Trophoblast cell (in vitro differentiated cells and primary cell): Measurements from ENCODE around the gene MAP2K5.

Source experiments
- DNase-seq, 2 donors: peaks; one replicate each; pipeline ENCODE4 v3.0.0-alpha.2; 2016
- H2AFZ ChIP-seq: 2 replicates; pipeline ENCODE4 v1.6.1; 2013; ENCODE audit warnings: low read length, moderate library complexity, mild to moderate bottlenecking; ENCODE audit not compliant: insufficient read depth, poor library complexity
- H2AK5ac ChIP-seq: 2 replicates; pipeline ENCODE4 v1.6.1; 2013; ENCODE audit warnings: mild to moderate bottlenecking, low read length
- H2BK120ac ChIP-seq: 2 replicates; pipeline ENCODE4 v1.6.1; 2013; ENCODE audit warnings: low read length, mild to moderate bottlenecking, moderate library complexity; ENCODE audit not compliant: insufficient read depth, poor library complexity
- H2BK12ac ChIP-seq: 2 replicates; pipeline ENCODE4 v1.6.1; 2013; ENCODE audit warnings: mild to moderate bottlenecking, low read length, moderate library complexity
- H2BK5ac ChIP-seq: 2 replicates; pipeline ENCODE4 v1.6.1; 2013; ENCODE audit warnings: low read length, low read depth, moderate library complexity, mild to moderate bottlenecking; ENCODE audit not compliant: poor library complexity
- H3K14ac ChIP-seq: 2 replicates; pipeline ENCODE4 v1.6.1; 2013; ENCODE audit warnings: mild to moderate bottlenecking, low read length
- H3K18ac ChIP-seq: 2 replicates; pipeline ENCODE4 v1.6.1; 2013; ENCODE audit warnings: mild to moderate bottlenecking, low read length
- H3K23ac ChIP-seq: 2 replicates; pipeline ENCODE4 v1.6.1; 2013; ENCODE audit warnings: low read length
- H3K27ac ChIP-seq: 2 replicates; pipeline ENCODE4 v1.5.1; 2013; ENCODE audit warnings: low read depth, mild to moderate bottlenecking, inconsistent platforms, low read length, moderate library complexity
- H3K27me3 ChIP-seq: 2 replicates; pipeline ENCODE4 v1.6.1; 2013; ENCODE audit warnings: inconsistent platforms, mild to moderate bottlenecking, low read length, moderate library complexity; ENCODE audit not compliant: insufficient read depth
- H3K36me3 ChIP-seq, 2 experiments: 1 replicate in 1 of 2; 2 replicates in 1 of 2; pipeline ENCODE4 v1.6.1; 2013; ENCODE audit warnings: low read length in 2 of 2, mild to moderate bottlenecking in 2 of 2, moderate library complexity in 1 of 2; ENCODE audit not compliant: insufficient read depth in 2 of 2, control insufficient read depth in 1 of 2
- H3K4ac ChIP-seq: 2 replicates; pipeline ENCODE4 v1.6.1; 2013; ENCODE audit warnings: low read depth, mild to moderate bottlenecking, low read length, moderate library complexity
- H3K4me1 ChIP-seq, 2 experiments: 1 replicate in 1 of 2; 2 replicates in 1 of 2; pipeline ENCODE4 v1.6.1; 2013; ENCODE audit warnings: low read length in 2 of 2, mild to moderate bottlenecking in 2 of 2, moderate library complexity in 1 of 2; ENCODE audit not compliant: insufficient read depth in 2 of 2, control insufficient read depth in 1 of 2
- H3K4me2 ChIP-seq: 2 replicates; pipeline ENCODE4 v1.6.1; 2013; ENCODE audit warnings: inconsistent platforms, mild to moderate bottlenecking, low read length, moderate library complexity
- H3K4me3 ChIP-seq: 2 replicates; pipeline ENCODE4 v1.5.1; 2013; ENCODE audit warnings: mild to moderate bottlenecking, low read depth, low read length, inconsistent platforms
- H3K79me1 ChIP-seq: one replicate; pipeline ENCODE4 v1.6.1; 2013; ENCODE audit warnings: low read length
- H3K79me2 ChIP-seq: 2 replicates; pipeline ENCODE4 v1.6.1; 2013; ENCODE audit warnings: low read length, mild to moderate bottlenecking; ENCODE audit not compliant: control insufficient read depth, insufficient read depth, poor library complexity
- H3K9ac ChIP-seq: 2 replicates; pipeline ENCODE4 v1.6.1; 2013; ENCODE audit warnings: mild to moderate bottlenecking, low read length
- H3K9me3 ChIP-seq: 2 replicates; pipeline ENCODE4 v1.6.1; 2013; ENCODE audit warnings: low read depth, mild to moderate bottlenecking, control low read depth, inconsistent platforms, low read length; ENCODE audit not compliant: insufficient read depth
- H4K12ac ChIP-seq: 2 replicates; pipeline ENCODE4 v1.6.1; 2013; ENCODE audit warnings: low read depth, mild to moderate bottlenecking, low read length, moderate library complexity
- H4K8ac ChIP-seq: 2 replicates; pipeline ENCODE4 v1.6.1; 2013; ENCODE audit warnings: low read depth, mild to moderate bottlenecking, low read length, moderate library complexity
- H4K91ac ChIP-seq: one replicate; pipeline ENCODE4 v1.6.1; 2013; ENCODE audit warnings: low read depth, mild to moderate bottlenecking, low read length, moderate library complexity
- WGBS: extraction: QIAGEN DNeasy Blood & Tissue Kit; methylation state at CpG from one replicate; pipeline ENCODE4 v1.1.7; 2013; ENCODE audit warnings: missing lambda C conversion rate; ENCODE audit not compliant: insufficient read length, insufficient coverage; ENCODE audit errors: extremely low coverage; 5-methylcytosine and 5-hydroxymethylcytosine counted together

The MAP2K5 gene

GRCh38 chr15:67809866-67810265, 267.4 kb downstream of the MAP2K5 start:
- no peak overlapping the region for H3K4me2 ChIP-seq
- WGBS = no CpG with 5 or more reads among the region's 6 CpGs
- no peak overlapping the region for H2BK12ac ChIP-seq
- no peaks in the 10 kb centered on the region for H3K79me1 ChIP-seq
- no peak overlapping the region for H4K8ac ChIP-seq
- peaks cover 2% of the 10 kb centered on the region for H3K9me3 ChIP-seq
- peaks cover 0 to 2% of the 10 kb centered on the region in 2 experiments for H3K36me3 ChIP-seq
- H3K4me1 ChIP-seq = no peaks in the 10 kb centered on the region
- H2AFZ ChIP-seq = no peak overlapping the region
- H3K4me3 ChIP-seq = no peak overlapping the region
- no peak overlapping the region for H3K4ac ChIP-seq
- H3K18ac ChIP-seq = no peak overlapping the region
- H3K79me2 ChIP-seq = no peaks in the 10 kb centered on the region
- no peak overlapping the region for H2BK5ac ChIP-seq
- H3K9ac ChIP-seq = no peak overlapping the region
- H2AK5ac ChIP-seq = no peak overlapping the region
- H3K27ac ChIP-seq = no peak overlapping the region
- H3K14ac ChIP-seq = no peak overlapping the region
- no peak overlapping the region for H4K12ac ChIP-seq
- no peak overlapping the region for H2BK120ac ChIP-seq
- no peak overlapping the region for H3K23ac ChIP-seq
- no peaks in the 10 kb centered on the region for H3K27me3 ChIP-seq
- DNase-seq = no peak
- H4K91ac ChIP-seq = no peak overlapping the region

GRCh38 chr15:67812241-67812644, 269.7 kb downstream of the MAP2K5 start:
- Histone ChIP-seq H3K14ac (no peak overlapping the region), H3K23ac (no peak overlapping the region), H3K9ac (no peak overlapping the region), H3K36me3 (peaks cover 0 to 2% of the 10 kb centered on the region in 2 experiments), H3K9me3 (no peaks in the 10 kb centered on the region), H2BK5ac (no peak overlapping the region), H3K27ac (no peak overlapping the region), H4K12ac (no peak overlapping the region), H3K4me1 (no peaks in the 10 kb centered on the region), H2AK5ac (no peak overlapping the region), H3K79me1 (no peaks in the 10 kb centered on the region), H3K18ac (no peak overlapping the region), H4K8ac (no peak overlapping the region), H4K91ac (no peak overlapping the region), H3K27me3 (no peaks in the 10 kb centered on the region), H3K4me3 (no peak overlapping the region), H3K79me2 (no peaks in the 10 kb centered on the region), H3K4me2 (no peak overlapping the region), H2AFZ (no peak overlapping the region), H3K4ac (no peak overlapping the region), H2BK12ac (no peak overlapping the region), H2BK120ac (no peak overlapping the region)
- WGBS = no CpG with 5 or more reads among the region's 11 CpGs
- DNase-seq = no peak

DNA sequence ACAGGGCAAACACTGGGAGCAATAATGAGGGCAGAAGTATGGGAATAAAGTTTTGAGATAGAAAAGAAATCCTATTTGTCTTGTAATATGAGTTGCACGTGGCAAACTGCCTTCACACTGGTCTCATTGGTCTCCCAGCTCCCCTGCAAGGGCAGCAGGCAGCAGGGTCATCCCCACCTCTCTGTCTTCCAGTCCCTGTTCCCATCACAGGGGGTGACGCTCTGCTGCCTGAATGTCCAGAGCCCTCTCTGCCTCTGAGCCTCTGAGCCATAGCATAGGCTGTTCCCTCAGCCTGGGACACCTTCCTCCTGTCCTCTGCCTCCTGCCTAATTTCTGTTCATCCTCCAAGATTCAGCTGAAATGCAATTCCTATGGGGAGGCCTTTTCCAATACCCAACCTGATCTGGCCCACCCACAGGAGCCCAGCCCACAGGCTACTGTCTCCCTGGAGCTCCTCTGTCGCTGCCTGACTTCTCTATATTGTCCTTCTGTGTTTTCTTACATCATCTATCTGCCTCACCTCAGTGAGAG, 270.7 kb downstream of the MAP2K5 start:
- no peak for DNase-seq
- H3K18ac ChIP-seq = no peak overlapping the region
- no peak overlapping the region for H2BK12ac ChIP-seq
- H4K12ac ChIP-seq = no peak overlapping the region
- H4K91ac ChIP-seq = no peak overlapping the region
- no peak overlapping the region for H3K27ac ChIP-seq
- H2BK120ac ChIP-seq = no peak overlapping the region
- H4K8ac ChIP-seq = no peak overlapping the region
- H3K4me1 ChIP-seq = no peaks in the 10 kb centered on the region
- H2AK5ac ChIP-seq = no peak overlapping the region
- no peaks in the 10 kb centered on the region for H3K79me2 ChIP-seq
- no peak overlapping the region for H3K23ac ChIP-seq
- H3K36me3 ChIP-seq = no peaks in the 10 kb centered on the region
- H3K9ac ChIP-seq = no peak overlapping the region
- no peak overlapping the region for H3K4me2 ChIP-seq
- WGBS = no CpG with 5 or more reads among the region's 3 CpGs
- no peak overlapping the region for H2BK5ac ChIP-seq
- H3K9me3 ChIP-seq = no peaks in the 10 kb centered on the region
- H3K27me3 ChIP-seq = peaks cover 3% of the 10 kb centered on the region
- no peak overlapping the region for H3K14ac ChIP-seq
- no peak overlapping the region for H3K4me3 ChIP-seq
- H2AFZ ChIP-seq = no peak overlapping the region
- H3K79me1 ChIP-seq = no peaks in the 10 kb centered on the region
- no peak overlapping the region for H3K4ac ChIP-seq

- Histone ChIP-seq H2AK5ac (no peak overlapping the region), H3K36me3 (no peaks in the 10 kb centered on the region), H2BK12ac (no peak overlapping the region), H3K4me1 (no peaks in the 10 kb centered on the region), H4K91ac (no peak overlapping the region), H3K4ac (no peak overlapping the region), H4K8ac (no peak overlapping the region), H3K9ac (no peak overlapping the region), H3K4me3 (peak overlapping the region; percentile 33), H3K79me2 (no peaks in the 10 kb centered on the region), H3K14ac (no peak overlapping the region), H3K4me2 (no peak overlapping the region), H3K27me3 (peaks cover 19% of the 10 kb centered on the region), H3K23ac (no peak overlapping the region), H2BK5ac (no peak overlapping the region), H3K27ac (no peak overlapping the region), H3K9me3 (peaks cover 5% of the 10 kb centered on the region), H3K18ac (no peak overlapping the region), H3K79me1 (no peaks in the 10 kb centered on the region), H4K12ac (no peak overlapping the region), H2BK120ac (no peak overlapping the region), H2AFZ (no peak overlapping the region)
- DNase-seq = no peak
- WGBS = no CpG with 5 or more reads among the region's 5 CpGs
Measured at GRCh38 chr15:67815036-67815592, 272.6 kb downstream of the MAP2K5 start.
